Panc1 (cell line): ENCODE data around the gene NTM.

Source experiments
- CTCF ChIP-seq: fragments of 450-650 bp; IDR thresholded peaks from 2 replicates; pipeline ENCODE4 v1.5.1; 2017; ENCODE audit warnings: mild to moderate bottlenecking
- POLR2AphosphoS5 ChIP-seq: IDR thresholded peaks from 2 replicates; pipeline ENCODE4 v1.6.1; 2012; ENCODE audit warnings: mild to moderate bottlenecking, low read depth, low read length, moderate library complexity
- REST ChIP-seq, 2 experiments: IDR thresholded peaks; 2 replicates each; pipeline ENCODE4 v1.6.1; 2011 to 2012; ENCODE audit warnings: low read depth in 2 of 2, control low read depth in 1 of 2, low read length in 1 of 2, mild to moderate bottlenecking in 1 of 2, moderate library complexity in 1 of 2; ENCODE audit not compliant: insufficient read depth in 1 of 2
- SIN3A ChIP-seq: IDR thresholded peaks from 2 replicates; pipeline ENCODE4 v1.6.1; 2012; ENCODE audit warnings: low read depth, mild to moderate bottlenecking, low read length, moderate library complexity, borderline replicate concordance; ENCODE audit not compliant: insufficient read depth

GRCh38 chr11:132254906-132255305 is 884.5 kb downstream of the NTM start:
- no peak for TF ChIP-seq CTCF
- no peak for TF ChIP-seq POLR2AphosphoS5
- TF ChIP-seq SIN3A, result no peak
- TF ChIP-seq REST (IDR thresholded peaks at IDR 0.05; ENCODE audit: insufficient read depth in 1 of 2, low read depth in 2 of 2, low read length in 1 of 2), result no peak
